ENCODE results near the gene RNASET2.
A peak's percentile ranks its signal among the peaks of the same experiment; 100 is the strongest.
"Not testable (repeated sequence)": the region's sequence is repeated elsewhere in the genome, so short reads cannot be mapped to it uniquely, and the experiment has no call there.

DNA sequence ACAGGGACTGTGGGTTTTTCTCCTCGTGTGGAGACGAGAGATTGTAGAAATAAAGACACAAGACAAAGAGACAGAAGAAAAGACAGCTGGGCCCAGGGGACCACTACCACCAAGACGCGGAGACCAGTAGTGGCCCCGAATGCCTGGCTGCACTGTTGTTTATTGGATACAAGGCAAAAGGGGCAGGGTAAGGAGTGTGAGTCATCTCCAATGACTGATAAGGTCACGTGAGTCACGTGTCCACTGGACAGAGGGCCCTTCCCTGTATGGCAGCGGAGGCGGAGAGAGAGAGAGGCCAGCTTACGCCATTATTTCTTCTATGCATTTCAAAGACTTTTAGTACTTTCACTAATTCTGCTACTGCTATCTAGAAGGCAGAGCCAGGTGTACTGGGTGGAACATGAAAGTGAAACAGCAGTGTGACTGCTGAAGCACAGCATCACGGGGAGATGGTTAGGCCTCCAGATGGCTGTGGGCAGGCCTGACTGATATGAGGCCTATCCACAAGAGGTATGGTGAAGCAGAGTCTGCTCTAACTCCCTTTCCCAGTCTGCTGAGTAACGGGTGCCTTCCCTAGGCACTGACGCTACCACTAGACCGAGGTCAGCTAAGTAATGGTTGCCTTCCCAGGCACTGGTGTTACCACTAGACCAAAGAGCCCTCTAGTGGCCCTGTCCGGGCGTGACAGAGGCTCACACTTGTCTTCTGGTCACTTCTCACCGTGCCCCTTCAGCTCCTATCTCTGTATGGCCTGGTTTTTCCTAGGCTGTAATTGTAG, 5.3 kb downstream of the RNASET2 start:
- TF ChIP-seq, protein P1, sequence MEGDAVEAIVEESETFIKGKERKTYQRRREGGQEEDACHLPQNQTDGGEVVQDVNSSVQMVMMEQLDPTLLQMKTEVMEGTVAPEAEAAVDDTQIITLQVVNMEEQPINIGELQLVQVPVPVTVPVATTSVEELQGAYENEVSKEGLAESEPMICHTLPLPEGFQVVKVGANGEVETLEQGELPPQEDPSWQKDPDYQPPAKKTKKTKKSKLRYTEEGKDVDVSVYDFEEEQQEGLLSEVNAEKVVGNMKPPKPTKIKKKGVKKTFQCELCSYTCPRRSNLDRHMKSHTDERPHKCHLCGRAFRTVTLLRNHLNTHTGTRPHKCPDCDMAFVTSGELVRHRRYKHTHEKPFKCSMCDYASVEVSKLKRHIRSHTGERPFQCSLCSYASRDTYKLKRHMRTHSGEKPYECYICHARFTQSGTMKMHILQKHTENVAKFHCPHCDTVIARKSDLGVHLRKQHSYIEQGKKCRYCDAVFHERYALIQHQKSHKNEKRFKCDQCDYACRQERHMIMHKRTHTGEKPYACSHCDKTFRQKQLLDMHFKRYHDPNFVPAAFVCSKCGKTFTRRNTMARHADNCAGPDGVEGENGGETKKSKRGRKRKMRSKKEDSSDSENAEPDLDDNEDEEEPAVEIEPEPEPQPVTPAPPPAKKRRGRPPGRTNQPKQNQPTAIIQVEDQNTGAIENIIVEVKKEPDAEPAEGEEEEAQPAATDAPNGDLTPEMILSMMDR (IDR thresholded peaks at IDR 0.05; ENCODE audit: low read depth, low read length, missing input control) = peak; percentile 39
- TF ChIP-seq FOXA1 (IDR thresholded peaks at IDR 0.05); SP1 (IDR thresholded peaks at IDR 0.05); GABPA (IDR thresholded peaks at IDR 0.05 in 1 of 2, conservative IDR thresholded peaks at IDR 0.05 in 1 of 2); JUND (IDR thresholded peaks at IDR 0.05); EGR1 (IDR thresholded peaks at IDR 0.05; ENCODE audit: low read depth in 2 of 2); RXRA (IDR thresholded peaks at IDR 0.05); TAF1 (conservative IDR thresholded peaks at IDR 0.05); HNF4G (IDR thresholded peaks at IDR 0.05): not testable (repeated sequence)
- TF ChIP-seq, protein P2, sequence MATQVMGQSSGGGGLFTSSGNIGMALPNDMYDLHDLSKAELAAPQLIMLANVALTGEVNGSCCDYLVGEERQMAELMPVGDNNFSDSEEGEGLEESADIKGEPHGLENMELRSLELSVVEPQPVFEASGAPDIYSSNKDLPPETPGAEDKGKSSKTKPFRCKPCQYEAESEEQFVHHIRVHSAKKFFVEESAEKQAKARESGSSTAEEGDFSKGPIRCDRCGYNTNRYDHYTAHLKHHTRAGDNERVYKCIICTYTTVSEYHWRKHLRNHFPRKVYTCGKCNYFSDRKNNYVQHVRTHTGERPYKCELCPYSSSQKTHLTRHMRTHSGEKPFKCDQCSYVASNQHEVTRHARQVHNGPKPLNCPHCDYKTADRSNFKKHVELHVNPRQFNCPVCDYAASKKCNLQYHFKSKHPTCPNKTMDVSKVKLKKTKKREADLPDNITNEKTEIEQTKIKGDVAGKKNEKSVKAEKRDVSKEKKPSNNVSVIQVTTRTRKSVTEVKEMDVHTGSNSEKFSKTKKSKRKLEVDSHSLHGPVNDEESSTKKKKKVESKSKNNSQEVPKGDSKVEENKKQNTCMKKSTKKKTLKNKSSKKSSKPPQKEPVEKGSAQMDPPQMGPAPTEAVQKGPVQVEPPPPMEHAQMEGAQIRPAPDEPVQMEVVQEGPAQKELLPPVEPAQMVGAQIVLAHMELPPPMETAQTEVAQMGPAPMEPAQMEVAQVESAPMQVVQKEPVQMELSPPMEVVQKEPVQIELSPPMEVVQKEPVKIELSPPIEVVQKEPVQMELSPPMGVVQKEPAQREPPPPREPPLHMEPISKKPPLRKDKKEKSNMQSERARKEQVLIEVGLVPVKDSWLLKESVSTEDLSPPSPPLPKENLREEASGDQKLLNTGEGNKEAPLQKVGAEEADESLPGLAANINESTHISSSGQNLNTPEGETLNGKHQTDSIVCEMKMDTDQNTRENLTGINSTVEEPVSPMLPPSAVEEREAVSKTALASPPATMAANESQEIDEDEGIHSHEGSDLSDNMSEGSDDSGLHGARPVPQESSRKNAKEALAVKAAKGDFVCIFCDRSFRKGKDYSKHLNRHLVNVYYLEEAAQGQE (IDR thresholded peaks at IDR 0.05) = not testable (repeated sequence)
- TF ChIP-seq, protein P3, sequence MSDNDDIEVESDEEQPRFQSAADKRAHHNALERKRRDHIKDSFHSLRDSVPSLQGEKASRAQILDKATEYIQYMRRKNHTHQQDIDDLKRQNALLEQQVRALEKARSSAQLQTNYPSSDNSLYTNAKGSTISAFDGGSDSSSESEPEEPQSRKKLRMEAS (IDR thresholded peaks at IDR 0.05) = not testable (repeated sequence)
- TF ChIP-seq, protein P4, sequence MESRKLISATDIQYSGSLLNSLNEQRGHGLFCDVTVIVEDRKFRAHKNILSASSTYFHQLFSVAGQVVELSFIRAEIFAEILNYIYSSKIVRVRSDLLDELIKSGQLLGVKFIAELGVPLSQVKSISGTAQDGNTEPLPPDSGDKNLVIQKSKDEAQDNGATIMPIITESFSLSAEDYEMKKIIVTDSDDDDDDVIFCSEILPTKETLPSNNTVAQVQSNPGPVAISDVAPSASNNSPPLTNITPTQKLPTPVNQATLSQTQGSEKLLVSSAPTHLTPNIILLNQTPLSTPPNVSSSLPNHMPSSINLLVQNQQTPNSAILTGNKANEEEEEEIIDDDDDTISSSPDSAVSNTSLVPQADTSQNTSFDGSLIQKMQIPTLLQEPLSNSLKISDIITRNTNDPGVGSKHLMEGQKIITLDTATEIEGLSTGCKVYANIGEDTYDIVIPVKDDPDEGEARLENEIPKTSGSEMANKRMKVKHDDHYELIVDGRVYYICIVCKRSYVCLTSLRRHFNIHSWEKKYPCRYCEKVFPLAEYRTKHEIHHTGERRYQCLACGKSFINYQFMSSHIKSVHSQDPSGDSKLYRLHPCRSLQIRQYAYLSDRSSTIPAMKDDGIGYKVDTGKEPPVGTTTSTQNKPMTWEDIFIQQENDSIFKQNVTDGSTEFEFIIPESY (IDR thresholded peaks at IDR 0.05) = not testable (repeated sequence)
- TF ChIP-seq RAD21 (IDR thresholded peaks at IDR 0.05) (peak; percentile 66 to 76), YY1 (IDR thresholded peaks at IDR 0.05) (peak; percentile 38)

All from liver (tissue), 3 donors.